ENCODE results near the gene HOXA7.
A peak's percentile ranks its signal among the peaks of the same experiment; 100 is the strongest.

The HOXA7 gene

DNA sequence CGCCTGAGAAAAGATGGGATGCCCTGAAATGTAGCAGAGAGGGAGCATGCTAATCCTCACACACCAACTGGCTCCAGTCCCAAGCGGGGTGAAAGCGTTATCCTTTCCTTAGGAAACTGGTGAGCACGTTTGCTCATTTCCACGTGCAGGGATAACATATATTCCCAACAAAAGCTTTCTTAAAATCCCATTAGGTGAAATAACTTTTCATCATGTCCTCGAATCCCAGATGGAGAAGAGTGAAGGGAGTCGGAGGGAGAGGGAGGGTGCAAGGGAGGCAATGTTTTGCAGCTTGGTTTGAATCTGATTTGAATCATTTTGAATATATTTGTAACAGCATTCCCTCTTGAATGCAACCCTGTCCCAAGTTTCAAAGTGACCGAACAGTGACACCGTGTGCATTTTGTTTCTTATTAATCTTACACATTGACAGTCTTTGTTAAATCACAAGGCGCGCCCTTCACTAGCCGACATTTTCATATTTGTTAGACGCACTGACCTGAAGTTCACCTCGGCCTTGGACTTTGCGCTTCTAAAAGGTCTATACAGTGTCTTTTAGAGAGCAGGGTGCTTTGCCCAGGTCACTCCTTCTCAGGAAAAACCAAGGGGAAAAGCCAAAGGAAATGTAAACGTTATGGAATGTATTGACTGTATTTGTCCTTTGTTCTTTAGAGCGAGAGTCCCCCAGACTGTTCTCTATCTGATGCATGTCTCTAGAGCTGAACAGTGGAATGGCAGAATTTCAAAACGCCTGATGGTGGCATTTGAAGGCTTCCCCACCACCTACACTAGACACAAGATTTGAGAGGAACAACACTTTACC lies 22.9 kb downstream of the HOXA7 start:
- no peak for DNase-seq (ENCODE audit: low spot score)

DNA sequence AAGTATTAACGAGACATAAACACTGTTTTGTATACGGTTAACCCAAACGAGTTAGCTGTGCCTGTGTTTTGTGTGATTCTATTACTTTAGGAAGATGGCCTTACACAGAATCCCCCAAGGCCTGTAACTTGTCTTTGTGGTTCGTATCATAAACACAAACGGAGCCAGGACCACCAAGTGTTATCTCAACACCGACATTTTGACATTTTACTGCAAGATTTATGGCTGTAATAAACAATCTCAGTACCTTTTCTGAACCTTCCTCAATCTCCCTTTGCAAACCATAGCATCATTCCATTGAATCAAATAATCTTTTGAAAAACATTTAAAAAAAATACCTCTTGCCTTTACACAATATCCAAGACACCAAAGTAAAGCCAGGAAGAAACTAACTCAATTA lies 23.5 kb downstream of the HOXA7 start:
- DNase-seq (ENCODE audit: low spot score) = no peak

- DNase-seq (ENCODE audit: low spot score) = no peak
Measured at GRCh38 chr7:27132214-27132613, 24.3 kb downstream of the HOXA7 start.

DNA sequence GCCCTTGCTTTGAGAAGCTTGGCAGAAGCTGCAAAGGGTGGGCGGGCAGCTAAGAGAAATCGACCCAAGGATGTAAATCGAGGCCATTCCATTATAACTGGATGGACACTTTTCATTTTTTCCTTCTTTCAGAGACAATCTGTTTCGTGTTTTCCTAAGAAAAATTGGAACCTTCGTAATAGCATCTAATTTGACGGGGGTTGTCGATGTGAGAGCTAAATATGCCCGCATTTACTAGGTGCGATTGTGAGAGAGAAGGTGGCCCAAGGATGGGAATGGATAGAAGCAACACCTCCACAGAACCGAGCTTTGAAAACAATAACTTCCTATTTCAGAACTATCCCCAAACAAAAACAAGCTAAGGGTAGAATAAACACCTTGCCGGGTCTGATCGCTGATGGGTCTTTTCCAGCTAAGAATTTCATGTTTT lies 25.1 kb downstream of the HOXA7 start:
- DNase-seq (ENCODE audit: low spot score) = no peak

GRCh38 chr7:27130540-27131389 lies 25.7 kb downstream of the HOXA7 start, which contains the start of gene HOXA4:
Gene HOXA4 (minus strand): TSS chr7:27130757. CDS start chr7:27130733, 24 bp downstream.
- DNase-seq (ENCODE audit: low spot score) = peak; percentile 33

- no peak for DNase-seq (ENCODE audit: low spot score)
Measured at GRCh38 chr7:27129729-27130539, 26.5 kb downstream of the HOXA7 start.

DNA sequence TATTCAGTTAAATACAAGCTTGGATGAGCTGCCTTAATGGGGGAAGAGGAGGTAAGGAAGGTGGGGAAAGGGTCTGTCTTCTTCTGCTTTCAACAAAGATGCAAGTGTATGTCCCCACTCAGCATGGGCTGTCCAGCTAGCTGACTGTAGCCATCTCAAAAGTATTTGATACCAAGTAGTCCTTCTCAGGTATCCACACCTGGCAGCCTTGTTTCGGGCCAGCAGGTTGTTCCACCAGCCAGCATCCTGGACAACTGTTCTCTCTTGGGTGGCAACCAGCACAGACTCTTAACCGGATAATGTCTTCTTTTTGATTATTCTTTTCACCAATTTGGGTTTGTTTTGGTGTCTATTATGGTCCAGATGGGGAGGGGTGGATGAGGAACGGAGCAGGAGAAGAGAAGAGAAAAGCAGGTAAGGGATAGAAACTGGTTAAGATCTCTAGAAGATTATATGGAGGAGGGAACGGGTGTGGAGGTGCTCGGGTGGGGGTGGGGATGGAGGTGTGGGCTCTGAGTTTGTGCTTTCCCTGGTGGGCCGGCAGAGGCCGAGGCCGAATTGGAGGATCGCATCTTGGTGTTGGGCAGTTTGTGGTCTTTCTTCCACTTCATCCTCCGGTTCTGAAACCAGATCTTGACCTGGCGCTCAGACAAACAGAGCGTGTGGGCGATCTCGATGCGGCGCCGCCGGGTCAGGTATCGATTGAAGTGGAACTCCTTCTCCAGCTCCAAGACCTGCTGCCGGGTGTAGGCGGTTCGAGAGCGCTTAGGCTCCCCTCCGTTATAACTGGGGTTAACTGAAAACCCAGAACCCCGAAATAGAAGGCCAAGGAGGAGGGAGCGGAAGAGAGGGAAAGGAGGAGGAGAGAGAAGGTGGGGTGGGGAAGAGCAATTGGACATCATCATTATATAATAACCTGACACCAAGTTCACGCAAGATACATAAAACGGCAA lies 27.4 kb downstream of the HOXA7 start:
- no peak for DNase-seq (ENCODE audit: low spot score)

- no peak for DNase-seq (ENCODE audit: low spot score)
Measured at GRCh38 chr7:27128034-27128433, 28.4 kb downstream of the HOXA7 start.

- no peak for DNase-seq (ENCODE audit: low spot score)
Measured at GRCh38 chr7:27126596-27127327, 29.7 kb downstream of the HOXA7 start.

DNA sequence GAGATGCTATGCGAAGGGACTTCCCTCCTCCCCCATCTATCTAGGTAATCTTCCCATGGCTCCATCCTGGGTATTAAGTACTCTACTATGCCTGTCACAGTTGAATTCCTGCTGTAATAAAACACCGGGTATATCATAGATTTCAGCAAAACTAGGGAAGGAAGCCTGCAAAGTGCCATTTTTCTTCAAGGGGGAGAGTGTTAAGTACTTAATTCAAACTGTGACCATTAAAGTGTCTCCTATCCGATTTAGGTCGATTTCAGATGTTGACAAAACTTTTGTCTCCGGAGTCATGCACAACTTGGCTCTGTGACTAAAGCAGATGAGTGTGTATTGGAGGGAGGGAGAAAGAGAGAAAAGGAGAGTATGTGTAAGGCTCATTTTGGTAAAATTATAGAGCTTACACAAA lies 30.5 kb downstream of the HOXA7 start:
- no peak for DNase-seq (ENCODE audit: low spot score)

DNA sequence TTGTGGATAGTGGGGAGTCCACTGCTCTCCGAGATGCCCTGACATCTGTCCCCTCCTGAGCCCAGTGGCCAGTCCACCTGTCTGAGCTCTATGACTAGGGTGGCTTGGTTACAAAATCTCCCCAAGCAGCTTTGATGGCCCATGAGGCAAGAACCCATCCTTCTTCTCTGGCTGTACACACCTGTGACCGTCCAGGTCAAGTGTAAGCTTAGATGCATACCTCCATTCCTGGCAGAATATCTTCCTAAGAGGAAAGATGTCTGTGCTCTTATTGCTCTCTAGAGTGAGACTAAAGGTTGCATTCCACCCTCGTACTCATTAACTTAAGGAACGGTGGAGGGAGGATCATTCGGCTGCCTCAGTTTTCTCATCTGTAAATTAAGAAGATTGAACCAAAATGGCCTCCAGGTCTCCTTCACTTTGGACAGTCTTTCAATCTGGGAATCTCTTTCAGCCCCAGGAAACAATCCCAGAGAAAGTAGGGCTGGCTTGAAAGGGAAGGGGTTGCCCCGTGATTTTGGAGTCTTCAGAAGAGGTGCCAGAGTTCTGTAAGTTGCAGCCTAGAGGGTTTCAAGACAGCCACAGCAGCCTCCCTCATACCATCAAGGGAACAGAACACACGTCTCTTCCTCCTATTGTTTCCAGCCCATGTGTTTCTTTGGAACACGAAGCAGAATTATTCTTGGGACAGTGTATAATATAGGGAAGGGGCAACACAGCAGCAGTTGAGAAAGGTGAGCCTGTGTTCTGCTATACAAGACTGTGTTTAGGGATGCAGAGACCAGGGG lies 31.4 kb downstream of the HOXA7 start:
- no peak for DNase-seq (ENCODE audit: low spot score)

DNA sequence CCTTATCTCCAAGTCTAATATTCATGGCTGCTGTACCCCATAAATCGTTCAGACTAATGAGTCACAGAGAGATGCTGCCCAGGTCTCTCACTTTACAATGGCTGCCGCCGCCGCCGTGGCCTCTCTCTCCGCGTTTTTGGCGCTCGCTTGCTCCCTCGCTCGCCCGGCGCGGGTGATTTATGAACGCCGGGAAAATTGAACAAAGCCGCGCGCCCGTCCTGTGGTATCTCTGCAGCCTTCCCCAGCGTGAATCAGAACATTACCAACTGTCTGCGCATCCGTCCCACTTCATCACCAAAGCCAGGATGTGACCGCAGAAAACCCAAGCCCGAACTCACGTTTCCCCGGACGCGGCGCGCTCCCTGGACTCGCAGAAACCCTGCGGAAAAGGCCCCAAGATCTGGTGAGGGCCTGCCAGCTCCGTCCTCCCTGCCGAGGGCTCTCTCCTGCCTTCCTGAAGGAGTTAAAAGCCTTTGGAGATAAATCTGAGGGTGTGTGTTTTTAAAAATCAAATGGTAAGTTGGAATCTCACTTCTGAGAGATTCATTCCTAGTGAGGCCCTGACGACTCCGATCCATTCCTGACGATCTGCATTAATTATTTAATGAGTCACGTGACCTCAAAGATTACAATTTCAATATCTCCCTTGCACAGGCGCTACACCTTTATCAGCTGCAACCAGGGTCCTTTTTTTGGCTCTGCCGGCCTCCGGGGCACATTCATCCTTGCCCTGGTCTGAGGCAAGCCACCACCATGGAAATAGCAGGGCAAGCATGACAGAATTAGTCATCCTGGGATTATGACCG lies 32.2 kb downstream of the HOXA7 start:
- no peak for DNase-seq (ENCODE audit: low spot score)

- DNase-seq (ENCODE audit: low spot score) = no peak
Measured at GRCh38 chr7:27123477-27124053, 32.9 kb downstream of the HOXA7 start.

DNA sequence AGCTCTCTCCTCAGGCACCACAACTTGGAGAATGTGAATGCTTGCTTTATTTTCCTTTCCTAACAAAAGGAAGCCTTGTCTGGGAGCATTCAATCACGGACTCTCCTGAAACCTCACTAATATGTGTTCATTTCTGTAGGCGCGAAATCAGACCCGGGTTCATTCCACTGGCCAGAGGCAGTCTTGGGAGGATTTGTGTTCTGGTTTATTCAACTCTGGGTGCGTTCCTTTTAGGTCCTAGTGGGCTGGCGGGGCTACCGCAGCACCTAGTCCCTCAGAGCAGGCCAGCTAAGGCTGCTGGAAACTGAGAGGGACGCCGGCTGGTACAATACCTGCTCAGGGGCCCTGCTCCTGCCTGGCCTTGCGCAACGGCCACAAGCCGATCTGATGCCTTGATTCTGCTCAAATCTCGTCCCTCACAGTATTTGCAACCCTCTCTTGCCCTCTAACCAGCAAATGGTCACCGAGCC lies 33.4 kb downstream of the HOXA7 start:
- no peak for DNase-seq (ENCODE audit: low spot score)

DNA sequence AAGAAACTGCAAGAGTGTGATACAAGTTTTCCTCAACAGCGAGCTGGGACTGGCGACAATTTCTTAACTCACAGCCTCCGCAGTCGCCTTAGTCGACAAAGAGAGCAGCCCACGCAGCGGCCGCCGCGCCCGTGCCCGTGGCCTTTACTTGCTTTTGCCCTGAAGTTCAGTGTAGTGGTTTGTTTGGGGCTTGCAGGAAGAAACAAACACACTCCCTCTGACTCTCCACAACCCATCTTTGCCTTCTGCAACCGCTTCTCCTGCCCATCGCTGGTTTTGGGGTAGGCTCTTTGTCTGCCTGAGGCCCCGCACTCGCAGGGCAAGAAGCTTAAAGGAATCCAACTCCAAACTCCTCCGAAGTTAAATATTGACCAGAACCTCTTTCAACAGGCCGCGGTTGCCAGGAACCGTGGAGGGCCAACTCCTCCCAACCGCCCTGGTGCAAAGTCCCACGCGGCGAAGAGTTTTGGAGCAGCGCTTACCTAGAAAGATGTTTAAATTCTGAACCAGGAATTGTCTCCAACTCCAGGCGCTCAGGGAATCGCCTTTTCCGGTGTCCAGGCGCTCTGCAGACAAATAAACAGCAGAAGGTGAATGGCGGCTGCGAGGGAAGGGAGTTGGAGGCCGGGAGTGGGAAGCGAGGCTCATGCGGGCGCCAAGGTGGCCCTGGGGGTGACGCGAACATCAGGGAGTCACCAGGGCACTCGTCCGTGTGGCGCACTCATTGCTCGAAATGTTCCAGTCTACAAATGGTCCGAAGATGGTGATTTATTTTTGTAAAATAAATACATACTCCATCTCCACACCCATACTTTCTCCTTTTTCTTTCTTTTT lies 34.2 kb downstream of the HOXA7 start:
- no peak for DNase-seq (ENCODE audit: low spot score)

GRCh38 chr7:27121684-27122076 lies 34.8 kb downstream of the HOXA7 start:
- no peak for DNase-seq (ENCODE audit: low spot score)

DNA sequence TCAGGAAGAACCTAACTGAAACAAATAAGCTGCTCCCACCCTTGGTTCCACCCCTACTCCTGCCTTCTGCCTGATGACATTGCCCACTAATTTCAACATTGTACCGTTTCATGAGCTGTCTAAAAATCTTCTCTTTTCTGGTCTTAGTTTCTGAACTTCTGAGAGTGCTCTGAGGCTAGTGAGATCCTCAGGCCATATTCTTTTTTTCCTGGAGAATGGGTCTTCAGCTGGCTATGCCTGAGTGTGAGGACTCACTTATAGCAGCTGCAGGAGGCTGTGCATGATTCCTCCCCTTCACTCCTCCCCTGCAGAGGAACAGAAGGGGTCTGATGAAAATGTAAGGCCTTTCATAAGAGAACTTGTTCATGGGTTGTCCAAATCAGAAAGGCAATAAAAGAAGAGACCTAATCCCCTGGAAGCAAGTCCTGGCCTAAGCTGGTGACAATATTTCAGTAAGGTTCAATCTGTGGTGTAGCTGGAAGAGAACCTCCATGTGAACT lies 37.0 kb downstream of the HOXA7 start:
- DNase-seq (ENCODE audit: low spot score) = no peak
